T-helper 1 cell treated with Interleukin-12 subunit alpha and Interleukin-12 subunit beta and Interleukin-4 antibody, amounts not matched to agents 30 μg/mL and 1 μg/mL, for 36 hours (primary cell): ENCODE data around the gene STRADB.
A peak's percentile ranks its signal among the peaks of the same experiment; 100 is the strongest.
"Not testable (repeated sequence)": the region's sequence is repeated elsewhere in the genome, so short reads cannot be mapped to it uniquely, and the experiment has no call there.

Experiments used
- H3K27ac Mint-ChIP-seq: one replicate; pipeline ENCODE4 v1.8.0; 2021; ENCODE audit warnings: mild to moderate bottlenecking, mixed read lengths
- H3K27me3 Mint-ChIP-seq: one replicate; pipeline ENCODE4 v1.8.0; 2021; ENCODE audit warnings: low read depth, mixed read lengths
- H3K36me3 Mint-ChIP-seq: one replicate; pipeline ENCODE4 v1.8.0; 2021; ENCODE audit warnings: low read depth, mixed read lengths
- H3K4me1 Mint-ChIP-seq: one replicate; pipeline ENCODE4 v1.8.0; 2021; ENCODE audit warnings: low read depth, mixed read lengths
- H3K4me3 Mint-ChIP-seq: one replicate; pipeline ENCODE4 v1.8.0; 2021; ENCODE audit warnings: mild to moderate bottlenecking, moderate library complexity, mixed read lengths
- H3K9me3 Mint-ChIP-seq: one replicate; pipeline ENCODE4 v1.8.0; 2021; ENCODE audit warnings: mixed read lengths

The STRADB gene

GRCh38 chr2:201419057-201419635, 32.4 kb upstream of the STRADB start:
- H3K36me3 Mint-ChIP-seq = peaks cover 14% of the 10 kb centered on the region
- no peaks in the 10 kb centered on the region for H3K9me3 Mint-ChIP-seq
- peaks cover 23% of the 10 kb centered on the region for H3K4me1 Mint-ChIP-seq
- H3K27me3 Mint-ChIP-seq = no peaks in the 10 kb centered on the region
- H3K27ac Mint-ChIP-seq = no peak overlapping the region
- no peak overlapping the region for H3K4me3 Mint-ChIP-seq

- no peaks in the 10 kb centered on the region for H3K27me3 Mint-ChIP-seq
- no peak overlapping the region for H3K4me3 Mint-ChIP-seq
- peaks cover 14% of the 10 kb centered on the region for H3K36me3 Mint-ChIP-seq
- H3K9me3 Mint-ChIP-seq = no peaks in the 10 kb centered on the region
- H3K4me1 Mint-ChIP-seq = peaks cover 23% of the 10 kb centered on the region
- no peak overlapping the region for H3K27ac Mint-ChIP-seq
Observed at GRCh38 chr2:201419986-201420385, 31.6 kb upstream of the STRADB start.

- H3K36me3 Mint-ChIP-seq = peaks cover 14% of the 10 kb centered on the region
- H3K27ac Mint-ChIP-seq = no peak overlapping the region
- H3K9me3 Mint-ChIP-seq = no peaks in the 10 kb centered on the region
- H3K4me3 Mint-ChIP-seq = no peak overlapping the region
- no peaks in the 10 kb centered on the region for H3K27me3 Mint-ChIP-seq
- peaks cover 23% of the 10 kb centered on the region for H3K4me1 Mint-ChIP-seq
Observed at GRCh38 chr2:201420442-201421113, 31.0 kb upstream of the STRADB start.

- peaks cover 18% of the 10 kb centered on the region for H3K4me1 Mint-ChIP-seq
- peaks cover 23% of the 10 kb centered on the region for H3K36me3 Mint-ChIP-seq
- no peaks in the 10 kb centered on the region for H3K27me3 Mint-ChIP-seq
- H3K4me3 Mint-ChIP-seq = no peak overlapping the region
- H3K9me3 Mint-ChIP-seq = peaks cover 15% of the 10 kb centered on the region
- no peak overlapping the region for H3K27ac Mint-ChIP-seq
Observed at GRCh38 chr2:201425952-201426351, 25.6 kb upstream of the STRADB start.

- H3K4me1 Mint-ChIP-seq = peaks cover 28% of the 10 kb centered on the region
- H3K36me3 Mint-ChIP-seq = peaks cover 31% of the 10 kb centered on the region
- peaks cover 22% of the 10 kb centered on the region for H3K9me3 Mint-ChIP-seq
- H3K27me3 Mint-ChIP-seq, H3K27ac Mint-ChIP-seq, H3K4me3 Mint-ChIP-seq: not testable (repeated sequence)
Observed at GRCh38 chr2:201428366-201428765, 23.2 kb upstream of the STRADB start.

GRCh38 chr2:201429835-201430234, 21.7 kb upstream of the STRADB start:
- Mint-ChIP-seq H3K36me3 (peaks cover 30% of the 10 kb centered on the region), H3K4me1 (peaks cover 31% of the 10 kb centered on the region), H3K9me3 (peaks cover 22% of the 10 kb centered on the region)
- not testable (repeated sequence) for H3K4me3 Mint-ChIP-seq, H3K27me3 Mint-ChIP-seq, H3K27ac Mint-ChIP-seq

GRCh38 chr2:201430322-201430721, 21.2 kb upstream of the STRADB start:
- Mint-ChIP-seq H3K4me1 (peaks cover 31% of the 10 kb centered on the region), H3K36me3 (peaks cover 30% of the 10 kb centered on the region), H3K9me3 (peaks cover 22% of the 10 kb centered on the region)
- not testable (repeated sequence) for H3K4me3 Mint-ChIP-seq, H3K27me3 Mint-ChIP-seq, H3K27ac Mint-ChIP-seq

GRCh38 chr2:201430839-201431238, 20.7 kb upstream of the STRADB start:
- Mint-ChIP-seq H3K27me3 (no peaks in the 10 kb centered on the region), H3K36me3 (peaks cover 30% of the 10 kb centered on the region), H3K9me3 (peaks cover 22% of the 10 kb centered on the region), H3K4me1 (peaks cover 31% of the 10 kb centered on the region), H3K4me3 (no peak overlapping the region), H3K27ac (no peak overlapping the region)

GRCh38 chr2:201432038-201432620, 19.4 kb upstream of the STRADB start:
- peaks cover 22% of the 10 kb centered on the region for H3K9me3 Mint-ChIP-seq
- peaks cover 29% of the 10 kb centered on the region for H3K4me1 Mint-ChIP-seq
- peak overlapping the region; percentile 69 for H3K27ac Mint-ChIP-seq
- no peaks in the 10 kb centered on the region for H3K27me3 Mint-ChIP-seq
- peak overlapping the region; percentile 20 for H3K4me3 Mint-ChIP-seq
- peaks cover 30% of the 10 kb centered on the region for H3K36me3 Mint-ChIP-seq

- Mint-ChIP-seq H3K9me3 (peaks cover 22% of the 10 kb centered on the region), H3K27ac (no peak overlapping the region), H3K36me3 (peaks cover 28% of the 10 kb centered on the region), H3K4me1 (peaks cover 29% of the 10 kb centered on the region), H3K4me3 (no peak overlapping the region), H3K27me3 (no peaks in the 10 kb centered on the region)
Observed at GRCh38 chr2:201432621-201433393, 18.7 kb upstream of the STRADB start.

GRCh38 chr2:201433394-201433995, 18.0 kb upstream of the STRADB start:
- H3K36me3 Mint-ChIP-seq = peaks cover 25% of the 10 kb centered on the region
- peaks cover 29% of the 10 kb centered on the region for H3K4me1 Mint-ChIP-seq
- no peak overlapping the region for H3K27ac Mint-ChIP-seq
- no peak overlapping the region for H3K4me3 Mint-ChIP-seq
- H3K27me3 Mint-ChIP-seq = no peaks in the 10 kb centered on the region
- peaks cover 20% of the 10 kb centered on the region for H3K9me3 Mint-ChIP-seq

GRCh38 chr2:201436141-201436540, 15.4 kb upstream of the STRADB start:
- Mint-ChIP-seq H3K9me3 (peaks cover 5% of the 10 kb centered on the region), H3K4me1 (peaks cover 27% of the 10 kb centered on the region), H3K27me3 (no peaks in the 10 kb centered on the region), H3K4me3 (no peak overlapping the region), H3K27ac (no peak overlapping the region), H3K36me3 (peaks cover 12% of the 10 kb centered on the region)

- H3K9me3 Mint-ChIP-seq, H3K36me3 Mint-ChIP-seq, H3K4me1 Mint-ChIP-seq, H3K4me3 Mint-ChIP-seq, H3K27ac Mint-ChIP-seq, H3K27me3 Mint-ChIP-seq: not testable (repeated sequence)
Observed at GRCh38 chr2:201439336-201439922, 12.1 kb upstream of the STRADB start.

- H3K9me3 Mint-ChIP-seq = no peaks in the 10 kb centered on the region
- H3K36me3 Mint-ChIP-seq = peaks cover 5% of the 10 kb centered on the region
- H3K27ac Mint-ChIP-seq = no peak overlapping the region
- H3K27me3 Mint-ChIP-seq = no peaks in the 10 kb centered on the region
- H3K4me1 Mint-ChIP-seq = peaks cover 5% of the 10 kb centered on the region
- no peak overlapping the region for H3K4me3 Mint-ChIP-seq
Observed at GRCh38 chr2:201440182-201440581, 11.4 kb upstream of the STRADB start.
